GM19452 (cell line): ENCODE measurements around the gene GLI1.
A peak's percentile ranks its signal among the peaks of the same experiment; 100 is the strongest.

Source experiments
- ATAC-seq: cut with Tn5 transposase; IDR thresholded peaks from one replicate; pipeline ENCODE4 v1.9.1; 2021; ENCODE audit not compliant: unreplicated experiment

GLI1 gene

DNA sequence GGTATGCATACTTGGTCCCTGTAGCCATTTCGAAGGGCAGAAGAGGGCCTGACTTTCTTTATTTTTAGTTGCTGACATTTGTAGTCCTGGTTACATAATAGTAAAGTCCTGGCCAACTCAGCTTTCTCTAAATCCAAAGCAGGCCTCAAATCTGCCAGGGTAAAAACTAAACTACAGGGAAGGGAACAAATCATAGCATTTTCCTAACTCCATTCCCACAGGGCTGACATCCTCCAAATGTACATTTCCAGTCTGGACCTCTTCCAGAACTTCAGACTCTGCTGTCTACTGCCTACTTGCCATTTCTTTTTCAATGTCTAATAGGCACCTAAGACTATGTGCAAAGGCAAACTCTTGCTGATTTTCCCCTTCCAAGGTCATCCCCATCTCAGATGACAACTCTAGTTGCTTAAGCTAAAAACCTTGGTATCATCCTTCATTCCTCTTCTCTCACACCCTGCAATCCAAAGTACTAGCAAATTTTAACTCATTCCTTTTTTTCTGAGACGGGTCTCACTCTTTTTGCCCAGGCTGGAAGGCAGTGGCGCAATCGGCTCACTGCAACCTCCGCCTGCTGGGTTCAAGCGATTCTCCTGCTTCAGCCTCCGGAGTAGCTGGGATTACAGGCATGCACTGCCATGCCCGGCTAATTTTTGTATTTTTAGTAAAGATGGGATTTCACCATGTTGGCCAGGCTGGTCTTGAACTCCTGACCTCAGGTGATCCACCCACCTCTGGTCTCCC lies 58.8 kb downstream of the GLI1 start:
- no peak for ATAC-seq

DNA sequence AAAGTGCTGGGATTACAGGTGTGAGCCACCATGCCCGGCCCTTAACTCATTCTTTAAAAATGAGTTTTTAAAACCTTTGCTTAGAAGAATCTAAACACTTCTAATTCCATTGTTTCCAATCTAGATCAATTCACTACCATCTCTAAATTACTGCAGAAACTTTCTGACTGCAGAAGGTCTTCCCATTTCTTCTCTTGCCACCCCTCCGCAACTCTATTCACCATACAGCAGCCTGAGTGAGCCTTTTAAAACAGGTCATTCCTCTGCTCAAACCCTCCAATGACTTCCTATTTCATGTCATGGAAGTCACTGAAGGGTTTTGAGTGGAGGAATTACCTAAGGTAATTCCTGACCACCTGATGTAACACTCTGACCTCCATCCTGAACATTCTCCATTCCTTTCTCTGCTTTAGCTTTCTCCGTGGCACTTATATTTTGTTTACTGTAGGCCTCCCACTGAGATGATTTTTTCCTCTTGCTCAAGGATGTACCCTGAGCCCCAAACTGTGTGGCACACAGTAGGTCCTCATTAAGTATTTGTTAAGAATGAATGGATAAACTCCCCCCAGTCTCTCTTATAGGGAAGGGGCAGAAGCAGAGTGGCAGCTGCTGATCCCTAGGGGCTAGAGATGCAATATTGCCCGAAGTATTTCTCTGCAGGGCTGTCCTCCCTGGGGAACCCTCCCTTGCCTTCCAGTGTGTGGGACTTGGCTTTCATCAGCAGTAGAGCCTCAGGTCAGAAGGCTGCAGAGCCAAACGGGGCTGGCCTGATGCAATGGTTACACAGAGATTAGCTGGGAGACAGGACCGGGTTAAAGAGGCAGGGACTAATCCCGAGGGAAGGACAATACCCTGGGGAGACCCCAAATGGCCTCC lies 59.6 kb downstream of the GLI1 start:
- no peak for ATAC-seq

DNA sequence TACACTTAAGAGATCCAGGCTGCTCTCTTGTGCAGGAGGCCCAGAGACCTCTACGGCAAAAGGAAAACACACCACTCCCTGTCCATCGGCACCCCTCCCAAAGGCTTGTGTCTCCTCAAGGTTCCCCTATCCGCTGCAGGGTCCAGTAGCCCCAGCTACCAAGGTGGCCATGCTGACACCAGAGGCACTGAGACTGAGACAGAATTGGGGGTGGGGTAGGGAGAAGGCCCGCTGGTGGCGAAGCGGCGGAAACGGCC lies 60.1 kb downstream of the GLI1 start:
- peak; percentile 2 for ATAC-seq

DNA sequence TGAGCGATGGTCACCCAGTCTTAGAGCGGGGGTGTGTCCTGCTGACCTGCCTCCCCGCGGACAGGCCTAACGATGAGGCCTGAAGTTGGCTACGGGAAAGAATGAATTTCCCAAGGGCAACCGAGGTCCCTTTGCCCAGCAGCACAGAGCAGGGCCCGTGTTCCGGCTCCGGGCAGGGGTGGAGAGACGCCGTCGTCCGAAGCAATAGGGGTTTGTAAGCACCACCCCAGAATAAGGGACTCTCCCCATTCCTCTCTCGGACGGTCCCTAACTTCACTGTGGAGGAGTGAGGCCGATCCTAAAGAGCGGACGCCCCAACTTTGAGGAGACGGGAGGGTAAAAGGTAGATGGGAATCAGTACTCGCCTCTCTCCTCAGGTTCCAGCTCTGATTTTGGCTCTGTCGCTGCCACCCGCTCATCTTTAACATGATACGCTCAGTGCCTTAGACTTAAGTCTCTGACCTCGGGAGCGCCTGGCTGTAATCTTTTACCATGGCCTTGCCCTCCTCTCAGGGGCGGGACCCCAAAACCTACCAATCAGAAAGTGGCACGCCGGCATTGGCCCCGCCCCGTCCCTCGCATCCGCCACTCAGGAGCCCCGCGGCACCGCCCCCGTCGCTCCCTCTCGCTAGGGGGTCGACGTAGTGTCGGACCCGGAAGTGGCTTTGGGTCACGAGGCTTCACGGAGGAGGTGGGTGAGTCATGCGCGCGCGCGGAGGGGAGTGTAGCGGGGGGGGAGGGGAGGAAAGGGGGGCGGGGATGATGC lies 60.7 kb downstream of the GLI1 start, which contains the start of gene DDIT3:
Gene DDIT3, minus strand, starts transcription at position 462 of the 766 bp plus-strand sequence. CDS start 3,108 bp downstream, outside the sequence.
- ATAC-seq: peak; percentile 58

DNA sequence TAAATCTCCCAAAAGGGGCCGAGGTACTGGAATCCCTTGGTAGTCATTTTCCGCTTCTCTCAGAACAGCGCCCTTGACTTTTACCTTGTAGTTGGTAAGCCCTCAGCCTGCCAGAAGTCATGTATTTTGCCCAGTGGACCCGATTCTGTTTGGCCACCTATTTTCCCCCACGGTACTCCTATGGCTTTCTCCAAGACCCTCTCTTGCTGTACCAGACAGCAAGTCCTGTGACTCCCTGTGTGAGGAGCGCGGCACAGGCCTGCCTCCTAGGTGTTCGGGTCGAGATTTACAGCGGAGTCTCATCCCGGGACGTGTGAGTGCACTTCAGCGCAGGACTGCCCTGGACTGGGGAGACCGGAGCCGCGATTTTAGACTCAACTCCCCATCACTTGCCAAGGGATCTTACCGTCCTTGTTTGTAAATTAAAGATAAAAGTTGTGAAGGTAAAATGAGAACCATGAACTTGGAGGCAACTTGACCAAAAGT lies 62.0 kb downstream of the GLI1 start:
- ATAC-seq: no peak
